Cardiac fibroblast (primary cell): ENCODE measurements around the gene FANCC.

ENCODE experiments used
- DNase-seq, 2 donors: peaks; one replicate each; pipeline versions ENCODE4 v3.0.0 to v3.0.0-alpha.2; 2010; ENCODE audit warnings: low read depth in 2 of 2
- H3K4me3 ChIP-seq, 2 donors: replicated peaks in 1 of 2; 1 replicate in 1 of 2; 2 replicates in 1 of 2; pipeline ENCODE4 v1.5.1; 2011; ENCODE audit warnings: low read depth in 2 of 2, low read length in 2 of 2, mild to moderate bottlenecking in 2 of 2, moderate library complexity in 1 of 2
- TF ChIP-seq, protein P1 (sequence below): IDR thresholded peaks from one replicate; pipeline ENCODE4 v1.5.1; 2011; ENCODE audit warnings: low read depth, mild to moderate bottlenecking, low read length, inconsistent platforms

FANCC gene

DNA sequence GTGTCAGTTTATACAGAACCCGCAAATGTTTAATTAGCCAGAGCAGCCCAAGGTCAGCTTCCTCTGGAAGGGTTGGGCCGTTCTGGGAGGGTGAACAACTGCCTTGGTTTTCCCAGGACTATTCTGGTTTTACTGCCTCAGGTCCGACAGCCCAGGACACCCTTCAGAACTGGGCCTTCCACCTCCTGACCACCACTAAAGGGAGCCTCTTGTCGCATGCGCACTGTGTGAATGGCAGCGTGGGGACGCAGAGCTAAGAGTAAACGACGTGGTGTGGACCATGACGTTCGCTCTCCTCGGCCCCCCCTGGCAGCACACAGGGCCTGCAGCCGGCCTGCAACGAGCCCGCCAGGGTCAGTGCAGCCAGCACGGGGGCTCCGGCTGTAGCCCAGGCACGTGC, 214.9 kb downstream of the FANCC start:
- no peak overlapping the region for H3K4me3 ChIP-seq
- TF ChIP-seq, protein P1, sequence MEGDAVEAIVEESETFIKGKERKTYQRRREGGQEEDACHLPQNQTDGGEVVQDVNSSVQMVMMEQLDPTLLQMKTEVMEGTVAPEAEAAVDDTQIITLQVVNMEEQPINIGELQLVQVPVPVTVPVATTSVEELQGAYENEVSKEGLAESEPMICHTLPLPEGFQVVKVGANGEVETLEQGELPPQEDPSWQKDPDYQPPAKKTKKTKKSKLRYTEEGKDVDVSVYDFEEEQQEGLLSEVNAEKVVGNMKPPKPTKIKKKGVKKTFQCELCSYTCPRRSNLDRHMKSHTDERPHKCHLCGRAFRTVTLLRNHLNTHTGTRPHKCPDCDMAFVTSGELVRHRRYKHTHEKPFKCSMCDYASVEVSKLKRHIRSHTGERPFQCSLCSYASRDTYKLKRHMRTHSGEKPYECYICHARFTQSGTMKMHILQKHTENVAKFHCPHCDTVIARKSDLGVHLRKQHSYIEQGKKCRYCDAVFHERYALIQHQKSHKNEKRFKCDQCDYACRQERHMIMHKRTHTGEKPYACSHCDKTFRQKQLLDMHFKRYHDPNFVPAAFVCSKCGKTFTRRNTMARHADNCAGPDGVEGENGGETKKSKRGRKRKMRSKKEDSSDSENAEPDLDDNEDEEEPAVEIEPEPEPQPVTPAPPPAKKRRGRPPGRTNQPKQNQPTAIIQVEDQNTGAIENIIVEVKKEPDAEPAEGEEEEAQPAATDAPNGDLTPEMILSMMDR: no peak
- no peak for DNase-seq

- H3K4me3 ChIP-seq: no peak overlapping the region
- no peak for DNase-seq
- TF ChIP-seq, protein P1: no peak
These were observed 215.5 kb downstream of the FANCC start for GRCh38 chr9:95102001-95102433.

DNA sequence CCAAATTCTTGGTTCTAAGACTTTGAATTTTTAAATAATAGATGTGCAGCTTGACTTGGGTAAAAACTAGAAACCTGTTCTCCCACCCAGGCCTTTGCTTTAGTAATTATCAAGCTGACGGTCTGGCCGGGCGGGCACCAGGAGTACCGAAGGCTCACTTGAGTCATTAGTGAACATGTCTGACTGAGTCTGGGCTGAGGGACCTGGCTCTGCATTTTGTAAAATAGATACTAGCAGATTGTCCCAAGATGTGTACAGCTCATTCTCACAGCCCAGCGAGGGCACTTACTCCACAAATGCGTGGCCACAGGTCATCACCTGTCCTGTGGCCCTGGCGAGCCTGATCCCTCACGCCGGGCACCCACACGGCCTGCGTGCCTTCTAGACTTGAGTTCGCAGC, 216.2 kb downstream of the FANCC start:
- DNase-seq: no peak
- TF ChIP-seq, protein P1: no peak
- no peak overlapping the region for H3K4me3 ChIP-seq

DNA sequence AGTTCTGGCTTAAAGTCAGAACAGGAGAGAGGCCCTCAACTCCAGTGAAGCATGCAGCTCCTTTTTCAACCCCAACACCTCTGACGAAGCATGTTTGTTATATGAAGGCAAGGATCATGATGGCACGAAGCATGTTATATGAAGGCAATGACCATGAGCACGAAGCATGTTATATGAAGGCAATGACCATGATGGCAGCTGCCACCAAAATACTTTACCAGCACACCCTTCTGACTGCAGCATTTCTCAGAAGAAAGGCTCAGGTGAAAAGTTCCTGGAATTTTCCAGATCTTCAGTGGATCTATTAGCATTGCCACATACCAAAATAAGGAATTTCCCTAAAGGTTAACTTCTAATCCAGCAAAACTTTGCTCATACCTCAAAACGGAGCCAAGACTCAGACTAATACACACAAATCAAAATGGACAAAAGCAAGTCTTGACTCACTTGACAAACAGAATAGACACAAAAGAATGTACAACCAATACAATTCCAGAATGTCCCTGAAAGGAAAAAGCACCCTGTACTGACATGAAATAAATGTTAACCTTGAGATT, 217.4 kb downstream of the FANCC start:
- TF ChIP-seq, protein P1: no peak
- no peak overlapping the region for H3K4me3 ChIP-seq
- DNase-seq: no peak

DNA sequence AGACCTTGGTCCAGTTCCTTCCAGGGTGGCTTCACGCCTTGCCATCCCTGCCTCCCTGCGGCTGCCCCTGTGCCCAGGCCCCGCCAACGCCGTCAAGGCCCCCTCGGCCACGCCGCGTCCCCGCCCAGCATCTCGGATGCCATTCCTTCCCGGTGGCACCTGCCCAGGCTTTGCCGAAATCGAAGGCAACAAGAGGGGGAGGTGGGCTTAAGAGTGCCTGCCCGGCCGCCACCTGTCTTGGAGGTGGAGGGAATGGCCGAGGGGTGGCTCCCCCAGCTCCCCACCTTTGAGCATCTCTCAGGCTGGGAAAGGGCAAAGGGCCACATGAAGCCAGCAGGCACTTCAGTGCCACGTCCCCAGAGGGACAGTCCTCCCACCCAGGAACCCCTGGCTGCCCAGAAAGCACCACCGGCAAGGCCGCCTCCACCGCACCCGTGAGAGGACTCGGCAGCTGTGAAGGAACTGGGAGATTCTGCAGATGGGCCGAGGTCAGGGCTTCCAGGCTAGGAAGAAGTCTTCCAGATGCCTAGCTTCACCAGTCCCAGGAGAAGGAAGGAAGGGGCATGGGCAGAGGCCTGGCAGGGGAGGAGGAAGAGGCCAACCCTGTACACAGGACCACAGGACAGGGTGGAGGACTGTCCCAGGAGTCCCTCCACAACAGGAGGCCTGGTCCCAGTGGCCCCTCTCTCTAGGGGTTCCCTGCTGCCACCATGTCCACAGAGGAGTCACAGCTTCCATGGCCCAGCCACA, 218.0 kb downstream of the FANCC start:
- H3K4me3 ChIP-seq: no peak overlapping the region
- DNase-seq: no peak
- TF ChIP-seq, protein P1: no peak

GRCh38 chr9:95098391-95098921, 219.1 kb downstream of the FANCC start:
- no peak for DNase-seq
- H3K4me3 ChIP-seq: no peak overlapping the region
- TF ChIP-seq, protein P1: no peak
